GM10847 (cell line): ENCODE results near the gene EPHA10.

Source experiments
- POLR2A ChIP-seq: IDR thresholded peaks from 2 replicates; pipeline ENCODE4 v1.6.1; 2011; ENCODE audit not compliant: insufficient read length; ENCODE audit errors: extremely low read depth

The EPHA10 gene

GRCh38 chr1:37676281-37677142 is 88.4 kb downstream of the EPHA10 start:
- no peak for TF ChIP-seq POLR2A

- TF ChIP-seq POLR2A = no peak
Measured at GRCh38 chr1:37673920-37674319, 91.0 kb downstream of the EPHA10 start.

- TF ChIP-seq POLR2A = no peak
Measured at GRCh38 chr1:37672136-37672870, 92.6 kb downstream of the EPHA10 start.

- no peak for TF ChIP-seq POLR2A
Measured at GRCh38 chr1:37671261-37671660, 93.7 kb downstream of the EPHA10 start.

- no peak for TF ChIP-seq POLR2A
Measured at GRCh38 chr1:37670133-37670532, 94.8 kb downstream of the EPHA10 start.

- TF ChIP-seq POLR2A = no peak
Measured at GRCh38 chr1:37667023-37667671, 97.8 kb downstream of the EPHA10 start.

- TF ChIP-seq POLR2A = no peak
Measured at GRCh38 chr1:37666241-37666867, 98.6 kb downstream of the EPHA10 start.
